PC-3 (cell line): ENCODE data around the gene TRMT2A. TPM values are rescaled to one million over a fixed set of nuclear protein-coding genes. Genes with fewer than 3 reads are reported as not detected.

Source experiments
- ATAC-seq: fragments of 200-7000 bp; cut with Tn5 transposase; 2 replicates; pipeline ENCODE4 v1.9.1; 2020; ENCODE audit warnings: mild to moderate bottlenecking, moderate library complexity
- BruUV-seq: library from RNA; stranded (reverse); fragments of 400-500 nt; replicated peaks from 2 replicates; lab custom pipeline; 2021; lab: Mats Ljungman, UMichigan
- CTCF ChIA-PET: fragments of 300-600 bp; sonication (Branson Sonifier 250); formaldehyde crosslinking; loops from one replicate; lab custom pipeline; 2022; ENCODE audit warnings: antibody characterized with exemption; lab: Charles Lee
- POLR2A ChIA-PET: fragments of 300-600 bp; sonication (Branson Sonifier 250); formaldehyde crosslinking; loops from one replicate; lab custom pipeline; 2022; ENCODE audit warnings: antibody characterized with exemption; ENCODE audit not compliant: unreplicated experiment; lab: Charles Lee
- DNase-seq: peaks from one replicate; pipeline ENCODE4 v3.0.0-alpha.2; 2015
- H2AFZ ChIP-seq: fragments of 300-600 bp; sonication (generic); 2 replicates; pipeline ENCODE4 v1.6.0; 2016; ENCODE audit warnings: antibody characterized with exemption, low read length
- H3F3A ChIP-seq: fragments of 300-600 bp; sonication (generic); one replicate; pipeline ENCODE4 v1.6.0; 2017; ENCODE audit warnings: antibody characterized with exemption, low read length, control low read depth, mild to moderate bottlenecking; ENCODE audit not compliant: unreplicated experiment
- H3K27ac ChIP-seq: fragments of 300-600 bp; sonication (generic); 2 replicates; pipeline ENCODE4 v1.5.1; 2016; ENCODE audit warnings: mild to moderate bottlenecking, low read length
- H3K27me3 ChIP-seq: fragments of 300-600 bp; sonication (generic); 2 replicates; pipeline ENCODE4 v1.6.1; 2016; ENCODE audit warnings: low read length, mixed read lengths
- H3K36me3 ChIP-seq: fragments of 300-600 bp; sonication (generic); 2 replicates; pipeline ENCODE4 v1.6.1; 2016; ENCODE audit warnings: low read depth, mixed run types, low read length, mixed read lengths
- H3K4me1 ChIP-seq: fragments of 300-600 bp; sonication (generic); 2 replicates; pipeline ENCODE4 v1.5.1; 2016; ENCODE audit warnings: low read length; ENCODE audit not compliant: insufficient read depth
- H3K4me2 ChIP-seq: fragments of 300-600 bp; sonication (generic); 2 replicates; pipeline ENCODE4 v1.6.0; 2016; ENCODE audit warnings: low read length
- H3K4me3 ChIP-seq: fragments of 300-600 bp; sonication (generic); 2 replicates; pipeline ENCODE4 v1.5.1; 2016; ENCODE audit warnings: mild to moderate bottlenecking, low read length, mixed read lengths
- H3K79me2 ChIP-seq: fragments of 300-600 bp; sonication (generic); 2 replicates; pipeline ENCODE4 v1.6.1; 2017; ENCODE audit warnings: low read length, mixed read lengths
- H3K9ac ChIP-seq: fragments of 300-600 bp; sonication (generic); 2 replicates; pipeline ENCODE4 v1.6.0; 2016; ENCODE audit warnings: mild to moderate bottlenecking, low read length
- H3K9me2 ChIP-seq: fragments of 300-600 bp; sonication (generic); replicated peaks from 2 replicates; pipeline ENCODE4 v1.6.1; 2016; ENCODE audit warnings: mixed run types, low read length, mixed read lengths
- H3K9me3 ChIP-seq: fragments of 300-600 bp; sonication (generic); 2 replicates; pipeline ENCODE4 v1.6.1; 2016; ENCODE audit warnings: low read length, mixed read lengths
- H4K20me1 ChIP-seq: fragments of 300-600 bp; sonication (generic); 2 replicates; pipeline ENCODE4 v1.6.1; 2016; ENCODE audit warnings: low read length, mixed read lengths
- CTCF ChIP-seq: fragments of 300-600 bp; sonication (generic); conservative IDR thresholded peaks from 2 replicates; pipeline ENCODE4 v1.5.1; 2017; ENCODE audit warnings: antibody characterized with exemption, low read depth, mild to moderate bottlenecking, low read length
- EZH2 ChIP-seq: fragments of 300-600 bp; sonication (generic); IDR thresholded peaks from one replicate; pipeline ENCODE4 v1.6.1; 2017; ENCODE audit warnings: antibody characterized with exemption, mild to moderate bottlenecking, low read length; ENCODE audit not compliant: unreplicated experiment
- EZH2phosphoT487 ChIP-seq: fragments of 300-600 bp; sonication (generic); IDR thresholded peaks from 2 replicates; pipeline ENCODE4 v1.6.1; 2018; ENCODE audit warnings: mild to moderate bottlenecking, antibody characterized with exemption, low read length, borderline replicate concordance
- intact Hi-C: fragments of 100-400 bp; cut with micrococcal nuclease; formaldehyde crosslinking; loops from 2 replicates; pipeline ENCODE4 v1.9.0; 2023
- total RNA-seq: library from RNA; depleted of rRNA; stranded (reverse); fragments of >200 nt; gene quantifications from 2 replicates; pipeline ENCODE4 v1.2.3, GENCODE V29; 2014

TRMT2A gene
- total RNA-seq, 1 experiment from 2014 or later, result 62.1 TPM

GRCh38 chr22:20088263-20088648, 28.8 kb downstream of the TRMT2A start:
- no peaks in the 10 kb centered on the region for H3F3A ChIP-seq
- intact Hi-C loops, result no loop called here
- H3K9me3 ChIP-seq, result no peaks in the 10 kb centered on the region
- no peak overlapping the region for H3K4me2 ChIP-seq
- no peak overlapping the region for H2AFZ ChIP-seq
- no peak overlapping the region for H3K9ac ChIP-seq
- ChIA-PET CTCF (no interaction called here), POLR2A (no interaction called here)
- H3K9me2 ChIP-seq, result no peaks in the 10 kb centered on the region
- ATAC-seq (no peak), DNase-seq (no peak)
- peaks cover 31% of the 10 kb centered on the region for H4K20me1 ChIP-seq
- no peaks in the 10 kb centered on the region for H3K27me3 ChIP-seq
- H3K27ac ChIP-seq, result no peak overlapping the region
- peaks cover 74% of the 10 kb centered on the region for H3K36me3 ChIP-seq
- peaks cover 46% of the 10 kb centered on the region for H3K79me2 ChIP-seq
- TF ChIP-seq CTCF (no peak), EZH2phosphoT487 (no peak), EZH2 (no peak)
- no peaks in the 10 kb centered on the region for H3K4me1 ChIP-seq
- no peak overlapping the region for H3K4me3 ChIP-seq
- BruUV-seq, result no TSS peak

DNA sequence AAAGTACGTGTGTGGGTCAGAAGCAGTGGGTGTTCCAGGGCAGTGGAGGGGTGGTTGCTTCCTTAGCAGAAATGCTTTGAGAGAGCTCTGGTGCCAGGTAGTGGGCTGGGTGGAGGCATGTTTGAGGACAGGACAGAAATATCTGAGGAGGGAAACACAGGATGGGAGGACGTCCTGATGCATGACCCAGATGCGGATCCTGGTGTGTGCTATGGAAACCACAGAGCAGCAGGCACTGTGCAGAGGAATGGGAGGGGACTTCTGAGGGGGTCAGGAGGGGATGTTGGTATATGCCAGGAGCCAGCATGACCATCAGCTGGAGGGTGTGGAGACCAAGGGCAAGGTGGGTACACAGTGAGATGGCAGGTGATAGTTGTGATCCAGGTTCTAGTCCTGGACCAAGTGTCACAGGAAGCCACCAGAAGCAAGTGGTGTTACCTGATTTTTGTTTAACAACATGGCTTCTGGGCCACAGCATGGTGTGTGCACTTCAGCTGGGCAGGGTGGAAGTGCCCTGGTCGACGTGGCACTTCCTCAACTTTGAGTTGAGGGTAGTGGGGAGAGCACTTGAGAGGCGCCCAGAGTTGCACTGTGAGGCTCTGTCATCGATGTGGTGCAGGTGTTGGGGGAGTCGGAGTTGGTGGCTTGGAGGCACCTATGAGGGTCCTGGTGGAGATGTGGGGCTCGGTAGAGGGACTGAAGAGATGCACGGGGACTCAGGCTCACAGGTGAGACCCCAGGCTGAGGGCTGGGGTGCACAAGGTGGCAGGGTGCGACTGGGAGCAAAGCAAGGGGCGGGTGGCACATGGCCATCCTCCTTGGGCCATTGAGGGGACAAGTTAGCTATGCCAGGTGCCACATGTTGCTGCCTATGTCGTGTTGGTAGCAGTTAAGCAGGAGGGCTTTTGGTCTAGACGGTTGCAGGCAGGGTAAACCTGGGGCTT, 29.4 kb downstream of the TRMT2A start:
- Histone ChIP-seq H2AFZ (no peak overlapping the region), H3K36me3 (peaks cover 72% of the 10 kb centered on the region), H3F3A (no peaks in the 10 kb centered on the region), H3K27ac (no peak overlapping the region), H3K79me2 (peaks cover 53% of the 10 kb centered on the region), H3K9me3 (no peaks in the 10 kb centered on the region), H3K9ac (no peak overlapping the region), H4K20me1 (peaks cover 38% of the 10 kb centered on the region), H3K27me3 (no peaks in the 10 kb centered on the region), H3K4me2 (no peak overlapping the region), H3K9me2 (no peaks in the 10 kb centered on the region), H3K4me3 (no peak overlapping the region), H3K4me1 (peaks cover 6% of the 10 kb centered on the region)
- ChIA-PET POLR2A (no interaction called here), CTCF (no interaction called here)
- intact Hi-C loops, result no loop called here
- no peak for ATAC-seq
- no TSS peak for BruUV-seq
- TF ChIP-seq EZH2phosphoT487 (no peak), CTCF (no peak), EZH2 (no peak)
- no peak for DNase-seq

GRCh38 chr22:20086763-20087162, 30.3 kb downstream of the TRMT2A start:
- Histone ChIP-seq H3K4me3 (no peak overlapping the region), H3K4me1 (peaks cover 9% of the 10 kb centered on the region), H3K36me3 (peaks cover 63% of the 10 kb centered on the region), H3K27me3 (no peaks in the 10 kb centered on the region), H4K20me1 (peaks cover 40% of the 10 kb centered on the region), H3F3A (no peaks in the 10 kb centered on the region), H3K27ac (no peak overlapping the region), H2AFZ (no peak overlapping the region), H3K9ac (no peak overlapping the region), H3K9me2 (no peaks in the 10 kb centered on the region), H3K4me2 (no peak overlapping the region), H3K79me2 (peaks cover 61% of the 10 kb centered on the region), H3K9me3 (no peaks in the 10 kb centered on the region)
- DNase-seq, result no peak
- CTCF ChIA-PET, result no interaction called here
- POLR2A ChIA-PET, result no interaction called here
- intact Hi-C loops, result no loop called here
- TF ChIP-seq CTCF, result no peak
- TF ChIP-seq EZH2phosphoT487, result no peak
- no peak for TF ChIP-seq EZH2
- BruUV-seq, result no TSS peak
- no peak for ATAC-seq
